ENCODE measurements around the gene CLIC6.

GRCh38 chr21:34675871-34676270, 7.1 kb downstream of the CLIC6 start:
- TF ChIP-seq CTCF (IDR thresholded peaks at IDR 0.05; ENCODE audit: control extremely low read depth in 1 of 3, insufficient read depth in 1 of 3, low read depth in 1 of 3, low read length in 3 of 3) (no peak), GTF2F1 (IDR thresholded peaks at IDR 0.05; ENCODE audit: borderline replicate concordance, low read depth, low read length) (no peak), CEBPB (IDR thresholded peaks at IDR 0.05; ENCODE audit: low read depth, low read length) (no peak), POLR2AphosphoS5 (IDR thresholded peaks at IDR 0.05; ENCODE audit: low read depth, low read length) (no peak), EGR1 (IDR thresholded peaks at IDR 0.05; ENCODE audit: borderline replicate concordance, low read depth, low read length) (no peak), SP1 (IDR thresholded peaks at IDR 0.05; ENCODE audit: low read depth, low read length) (no peak), HDAC6 (IDR thresholded peaks at IDR 0.05; ENCODE audit: low read depth, low read length) (no peak), RNF2 (IDR thresholded peaks at IDR 0.05; ENCODE audit: borderline replicate concordance, low read depth, low read length, missing control alignments, poor library complexity, severe bottlenecking) (no peak), EP300 (IDR thresholded peaks at IDR 0.05; ENCODE audit: borderline replicate concordance in 1 of 2, low read depth in 2 of 2, low read length in 2 of 2) (no peak), E2F6 (IDR thresholded peaks at IDR 0.05) (no peak), CBX5 (IDR thresholded peaks at IDR 0.05; ENCODE audit: low read depth, low read length) (no peak)
